GM18502 (cell line): ENCODE results near the gene RBM28.

Experiments
- ATAC-seq: cut with Tn5 transposase; IDR thresholded peaks from one replicate; pipeline ENCODE4 v1.9.1; 2021; ENCODE audit warnings: mild to moderate bottlenecking; ENCODE audit not compliant: unreplicated experiment, poor library complexity

RBM28 gene

DNA sequence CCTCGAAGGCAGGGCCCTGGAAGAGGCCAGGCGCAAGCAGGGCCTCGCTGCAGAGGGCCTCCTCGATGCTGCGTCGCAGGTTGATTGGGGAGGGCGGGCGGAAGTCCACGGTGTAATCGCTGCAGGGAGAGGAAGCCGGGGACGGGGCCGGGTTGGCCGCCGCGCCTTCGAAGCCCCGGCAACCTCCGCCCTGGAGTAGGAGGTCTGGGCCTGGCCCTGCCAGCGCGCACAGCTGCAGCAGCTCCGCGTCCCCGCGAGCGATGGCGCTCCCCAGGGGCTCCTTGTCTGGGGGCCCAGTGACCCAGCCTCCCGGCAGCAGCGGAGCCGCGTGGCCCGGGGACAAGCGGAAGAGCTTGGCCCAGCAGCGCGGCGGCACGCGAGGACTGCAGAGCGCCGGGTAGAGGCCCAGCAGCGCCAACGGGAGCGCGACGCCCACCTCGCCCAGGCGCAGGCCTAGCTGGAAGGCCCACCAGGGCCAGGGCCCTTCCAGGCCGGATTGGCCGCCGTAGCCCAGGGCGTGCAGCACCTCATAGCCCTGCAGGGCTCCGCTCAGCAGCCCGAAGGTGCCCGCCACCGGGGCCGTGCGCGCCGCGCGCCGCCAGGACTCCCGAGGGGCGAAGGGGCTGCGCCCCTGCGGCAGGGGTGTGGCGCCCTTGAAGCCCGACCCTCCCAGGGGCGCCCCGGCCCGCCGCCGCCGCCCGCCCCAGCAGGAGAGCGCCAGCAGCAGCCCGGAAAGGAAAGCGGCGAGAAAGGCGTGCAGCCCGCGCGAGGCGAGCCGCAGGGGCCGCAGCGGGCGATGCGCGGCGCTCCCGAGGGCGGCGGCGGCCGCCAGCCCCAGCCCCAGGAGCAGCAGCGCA is 7.8 kb upstream of the RBM28 start:
- no peak for ATAC-seq

DNA sequence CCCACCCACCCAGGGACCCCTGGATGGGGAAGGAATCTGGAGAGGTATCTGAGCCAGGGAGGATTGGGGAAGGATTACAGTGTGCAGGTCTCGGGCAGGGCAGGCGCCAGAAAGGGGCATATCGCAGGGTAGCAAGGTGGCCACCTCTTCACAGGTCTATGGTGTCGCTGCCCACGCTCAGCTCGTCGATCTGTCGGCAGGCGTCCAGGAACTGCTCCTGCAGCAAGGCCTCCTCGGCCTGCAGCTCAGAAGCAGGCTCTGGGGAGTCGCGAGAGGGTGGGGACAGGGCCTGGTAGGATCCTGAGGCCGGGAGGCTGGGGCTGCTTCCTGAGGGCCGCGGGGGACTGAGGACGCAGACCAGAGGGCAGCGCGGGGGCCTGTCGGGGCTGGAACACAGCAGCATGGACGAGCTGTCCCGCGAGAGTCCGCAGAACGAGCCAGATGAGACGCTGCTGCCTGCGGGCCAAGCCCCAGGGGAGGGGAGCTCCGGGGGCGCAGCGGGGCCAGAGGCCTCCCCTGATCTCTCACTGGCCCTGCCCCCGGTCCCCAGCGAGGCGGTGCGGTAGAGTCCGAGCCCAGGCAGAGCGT is 7.1 kb upstream of the RBM28 start:
- ATAC-seq: no peak

- ATAC-seq: no peak
Observed at GRCh38 chr7:128349466-128349825, 5.7 kb upstream of the RBM28 start.

GRCh38 chr7:128347647-128348097 is 4.0 kb upstream of the RBM28 start:
- ATAC-seq: no peak

DNA sequence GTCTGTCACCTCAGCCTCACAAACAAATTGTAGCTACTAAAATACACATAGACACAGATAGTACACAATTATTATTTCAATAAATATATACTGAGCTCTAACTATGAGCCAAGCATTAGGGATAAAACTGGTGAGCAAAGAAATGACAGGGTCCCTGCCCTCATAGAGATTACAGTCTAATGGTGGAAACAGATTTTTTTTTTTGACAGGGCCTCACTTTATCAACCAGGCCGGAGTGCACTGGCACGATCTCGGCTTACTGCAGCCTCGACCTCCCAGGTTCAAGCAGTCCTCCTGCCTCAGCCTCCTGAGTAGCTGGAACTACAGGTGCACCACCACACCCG is 695 bp upstream of the RBM28 start:
- ATAC-seq: no peak

- ATAC-seq: no peak
Observed at GRCh38 chr7:128341733-128342132, 2.0 kb downstream of the RBM28 start.

DNA sequence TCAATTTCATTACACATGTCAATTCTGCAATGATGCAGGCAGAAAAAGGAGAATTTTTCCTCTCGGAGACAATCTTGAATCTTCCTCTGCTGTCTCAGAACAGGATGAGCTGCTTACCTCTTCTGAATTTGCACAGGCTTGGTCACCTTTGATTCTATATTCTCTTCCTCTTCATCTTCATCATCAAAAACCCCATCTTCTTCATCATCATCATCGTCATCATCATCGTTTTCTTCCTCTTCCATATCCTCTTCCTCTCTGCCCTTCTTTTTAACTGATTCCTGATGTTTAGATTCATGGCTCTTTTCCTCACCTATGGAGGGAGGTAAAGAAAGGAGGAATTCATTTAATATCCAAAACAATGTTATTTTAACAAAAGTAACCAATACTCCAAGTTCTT is 8.0 kb downstream of the RBM28 start:
- no peak for ATAC-seq

- ATAC-seq: no peak
Observed at GRCh38 chr7:128324368-128324680, 19.4 kb downstream of the RBM28 start.

GRCh38 chr7:128323459-128324367 is 20.0 kb downstream of the RBM28 start:
- ATAC-seq: no peak

GRCh38 chr7:128323040-128323439 is 20.7 kb downstream of the RBM28 start:
- ATAC-seq: no peak

- ATAC-seq: no peak
Observed at GRCh38 chr7:128322040-128322643, 21.6 kb downstream of the RBM28 start.

GRCh38 chr7:128321044-128321422 is 22.7 kb downstream of the RBM28 start:
- no peak for ATAC-seq

DNA sequence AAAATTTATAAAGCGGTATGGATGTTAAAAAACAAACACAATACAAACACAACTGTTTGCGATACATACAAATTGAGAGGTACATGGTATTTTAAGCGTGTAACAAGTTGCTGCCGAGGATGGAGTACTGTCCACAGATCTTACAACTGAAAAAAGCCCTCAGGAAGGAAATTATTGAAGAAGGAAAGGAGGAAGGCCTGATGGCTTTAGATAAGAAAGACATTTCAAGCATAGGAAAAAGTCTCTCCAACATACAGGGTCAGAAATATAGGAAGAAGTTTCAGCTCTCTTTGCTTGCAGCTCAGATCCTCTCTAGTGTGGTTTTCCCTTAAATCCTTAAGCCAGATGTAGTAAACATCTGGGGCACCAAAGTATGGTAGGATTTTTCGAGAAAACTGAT is 25.0 kb downstream of the RBM28 start:
- no peak for ATAC-seq

DNA sequence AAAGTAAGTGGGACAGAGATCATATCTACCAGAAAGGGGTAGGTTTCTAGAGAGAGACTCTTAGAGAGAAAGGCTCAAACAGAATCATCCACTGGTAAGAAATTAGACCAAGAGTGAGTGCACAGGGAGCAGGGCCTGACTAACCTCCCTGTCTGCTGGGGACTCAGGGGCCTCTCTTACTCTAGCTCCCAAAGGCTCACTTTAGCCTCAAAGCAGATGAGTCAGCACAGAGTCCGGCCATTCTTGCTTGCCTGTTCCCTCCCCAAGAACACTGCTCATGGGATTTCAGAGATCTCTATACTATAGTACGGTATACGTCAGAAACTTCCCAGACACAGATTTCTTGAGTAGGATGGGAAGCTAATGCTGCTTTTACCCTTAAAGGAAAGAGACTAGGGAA is 32.7 kb downstream of the RBM28 start:
- no peak for ATAC-seq

GRCh38 chr7:128310499-128310898 is 33.2 kb downstream of the RBM28 start:
- ATAC-seq: no peak

GRCh38 chr7:128309976-128310375 is 33.7 kb downstream of the RBM28 start:
- no peak for ATAC-seq

DNA sequence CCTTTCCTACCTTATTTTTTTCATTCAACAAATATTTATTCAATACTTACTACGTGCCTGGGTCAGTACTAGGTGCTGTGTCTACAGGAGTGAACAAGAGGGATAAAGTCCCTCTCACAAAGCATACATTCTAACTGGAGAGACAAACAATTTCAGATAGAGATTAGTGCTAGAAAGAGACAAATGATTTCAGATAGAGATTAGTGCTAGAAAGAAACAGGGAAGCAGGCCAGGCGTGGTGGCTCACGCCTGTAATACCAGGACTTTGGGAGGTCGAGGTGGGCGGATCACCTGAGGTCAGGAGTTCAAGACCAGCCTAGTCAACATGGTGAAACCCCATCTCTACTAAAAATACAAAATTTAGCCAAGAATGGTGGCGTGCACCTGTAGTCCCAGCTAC is 34.6 kb downstream of the RBM28 start:
- ATAC-seq: no peak

- ATAC-seq: no peak
Observed at GRCh38 chr7:128307061-128307460, 36.6 kb downstream of the RBM28 start.

- no peak for ATAC-seq
Observed at GRCh38 chr7:128304212-128304611, 39.5 kb downstream of the RBM28 start.

DNA sequence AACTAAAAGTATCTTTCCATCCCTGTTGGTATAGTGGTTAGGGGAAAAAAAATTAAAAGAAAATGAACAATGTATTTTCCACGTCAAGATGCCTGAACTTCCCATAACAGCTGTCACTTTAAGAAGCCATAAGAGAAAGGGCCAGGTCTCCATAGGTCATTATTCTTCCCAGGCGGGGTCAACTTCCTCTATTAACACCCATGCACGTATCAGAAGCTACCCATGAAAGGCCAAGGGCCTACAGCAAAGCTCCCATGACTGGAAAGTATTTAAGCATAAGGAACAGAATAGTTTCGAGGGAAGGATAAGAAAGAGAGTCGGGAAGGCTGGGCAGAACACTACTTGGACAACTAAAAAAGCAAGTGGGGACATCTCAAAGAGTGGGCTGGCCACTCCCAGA is 40.1 kb downstream of the RBM28 start:
- no peak for ATAC-seq

- no peak for ATAC-seq
Observed at GRCh38 chr7:128303133-128303532, 40.6 kb downstream of the RBM28 start.
